ENCODE data around the gene MRPL39.

GRCh38 chr21:25637851-25638659 lies 30.8 kb upstream of the MRPL39 start:
- TF ChIP-seq RAD21 (IDR thresholded peaks at IDR 0.05; ENCODE audit: low read length) (no peak), CTCF (IDR thresholded peaks at IDR 0.05) (no peak), SIN3A (IDR thresholded peaks at IDR 0.05; ENCODE audit: borderline replicate concordance, low read depth, low read length) (no peak)
